ENCODE data around the gene RNF114. TPM values are rescaled to one million over a fixed set of nuclear protein-coding genes. Genes with fewer than 3 reads are reported as not detected.

RNF114 gene
- total RNA-seq, 1 experiment from 2014 or later: 90.0 TPM

DNA sequence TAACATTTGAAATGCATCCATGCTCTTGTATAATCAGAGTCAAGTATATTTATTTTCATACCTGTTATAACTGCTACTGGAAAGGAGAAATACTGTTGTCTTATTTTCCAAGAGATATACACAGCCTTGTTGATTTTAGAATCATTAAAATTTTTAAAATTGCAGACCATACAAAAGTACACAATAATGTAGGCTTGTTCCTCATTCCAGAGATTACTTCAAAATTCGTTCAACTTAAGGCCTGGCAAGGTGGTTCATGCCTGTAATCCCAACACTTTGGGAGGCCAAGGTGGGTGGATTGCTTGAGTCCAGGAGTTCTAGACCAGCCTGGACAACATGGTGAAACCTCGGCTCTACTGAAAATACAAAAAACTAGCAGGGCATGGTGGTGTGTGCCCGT lies 6.1 kb downstream of the RNF114 start:
- Histone ChIP-seq H3K36me3 (ENCODE audit: insufficient read depth, low read length, poor library complexity, severe bottlenecking) (peaks cover 62% of the 10 kb centered on the region), H3K4me1 (ENCODE audit: insufficient read depth, low read length, poor library complexity, severe bottlenecking) (peaks cover 14% of the 10 kb centered on the region), H3K27ac (ENCODE audit: low read depth, low read length, poor library complexity, severe bottlenecking) (no peak overlapping the region), H3K9me3 (ENCODE audit: low read depth, low read length, poor library complexity, severe bottlenecking) (no peaks in the 10 kb centered on the region), H3K4me3 (ENCODE audit: low read depth, low read length, poor library complexity, severe bottlenecking) (no peak overlapping the region), H3K27me3 (replicated peaks; ENCODE audit: insufficient read depth, low read depth, low read length, poor library complexity) (no peaks in the 10 kb centered on the region)
- no TSS peak for BruUV-seq (replicated peaks)
- intact Hi-C loops (cut with micrococcal nuclease; ENCODE audit: unreplicated experiment): no loop called here
- TF ChIP-seq EZH2 (IDR thresholded peaks at IDR 0.05; ENCODE audit: borderline replicate concordance, low read depth, low read length, poor library complexity, severe bottlenecking): no peak
- no peak for TF ChIP-seq CTCF (conservative IDR thresholded peaks at IDR 0.05; ENCODE audit: low read depth, low read length)
- CTCF ChIA-PET: no interaction called here
- POLR2A ChIA-PET (ENCODE audit: low non-redundant PET): no interaction called here
- no peak for DNase-seq (ENCODE audit: low spot score)

DNA sequence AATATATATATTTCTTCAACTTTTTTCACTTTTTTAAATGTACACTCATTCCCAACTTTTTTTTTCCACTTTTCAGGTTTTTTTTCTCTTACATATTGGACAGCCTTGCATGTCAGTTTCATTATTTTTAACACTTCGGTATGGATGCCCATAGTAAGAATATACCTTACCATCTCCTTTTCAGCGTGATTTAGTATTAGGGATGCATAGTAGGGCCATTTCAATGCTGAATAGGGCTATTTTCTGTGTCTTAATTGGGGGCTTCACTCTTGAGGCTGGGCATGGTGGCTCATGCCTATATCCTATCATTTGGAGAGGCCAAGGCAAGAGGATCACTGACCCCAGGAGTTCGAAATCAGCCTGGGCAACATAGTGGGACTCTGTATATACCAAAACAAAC lies 6.7 kb downstream of the RNF114 start:
- no peak overlapping the region for H3K27ac ChIP-seq (ENCODE audit: low read depth, low read length, poor library complexity, severe bottlenecking)
- H3K9me3 ChIP-seq (ENCODE audit: low read depth, low read length, poor library complexity, severe bottlenecking): no peaks in the 10 kb centered on the region
- no peaks in the 10 kb centered on the region for H3K27me3 ChIP-seq (replicated peaks; ENCODE audit: insufficient read depth, low read depth, low read length, poor library complexity)
- ChIA-PET CTCF (no interaction called here), POLR2A (ENCODE audit: low non-redundant PET) (interaction anchor here (0.5 kb wide), 1 partner anchor 252 kb away, joined by 3 read pairs; no protein-coding TSS in a partner anchor)
- peaks cover 64% of the 10 kb centered on the region for H3K36me3 ChIP-seq (ENCODE audit: insufficient read depth, low read length, poor library complexity, severe bottlenecking)
- no peak for TF ChIP-seq CTCF (conservative IDR thresholded peaks at IDR 0.05; ENCODE audit: low read depth, low read length)
- no peak for TF ChIP-seq EZH2 (IDR thresholded peaks at IDR 0.05; ENCODE audit: borderline replicate concordance, low read depth, low read length, poor library complexity, severe bottlenecking)
- H3K4me3 ChIP-seq (ENCODE audit: low read depth, low read length, poor library complexity, severe bottlenecking): no peak overlapping the region
- no peak for DNase-seq (ENCODE audit: low spot score)
- H3K4me1 ChIP-seq (ENCODE audit: insufficient read depth, low read length, poor library complexity, severe bottlenecking): peaks cover 8% of the 10 kb centered on the region
- no TSS peak for BruUV-seq (replicated peaks)
- intact Hi-C loops (cut with micrococcal nuclease; ENCODE audit: unreplicated experiment): no loop called here

DNA sequence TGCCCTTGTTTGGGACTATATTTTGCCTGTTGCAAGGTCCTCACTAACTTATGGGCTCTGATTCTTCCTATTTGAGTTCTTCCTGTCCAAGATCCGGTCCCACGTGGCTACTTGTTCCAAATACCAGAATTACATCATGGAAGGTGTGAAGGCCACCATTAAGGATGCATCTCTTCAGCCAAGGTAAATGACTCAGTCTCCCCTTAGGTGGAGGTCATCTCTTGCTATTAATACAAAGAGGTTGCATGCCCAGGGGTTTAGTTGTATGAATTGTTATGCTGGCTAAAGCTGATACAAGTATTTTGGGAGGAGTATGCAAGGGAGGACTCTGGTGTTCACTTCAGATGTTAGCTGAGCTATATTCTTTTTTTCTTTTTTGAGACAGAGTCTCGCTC lies 9.1 kb downstream of the RNF114 start:
- intact Hi-C loops (cut with micrococcal nuclease; ENCODE audit: unreplicated experiment): no loop called here
- Histone ChIP-seq H3K27me3 (replicated peaks; ENCODE audit: insufficient read depth, low read depth, low read length, poor library complexity) (no peaks in the 10 kb centered on the region), H3K36me3 (ENCODE audit: insufficient read depth, low read length, poor library complexity, severe bottlenecking) (peaks cover 65% of the 10 kb centered on the region), H3K9me3 (ENCODE audit: low read depth, low read length, poor library complexity, severe bottlenecking) (no peaks in the 10 kb centered on the region), H3K4me3 (ENCODE audit: low read depth, low read length, poor library complexity, severe bottlenecking) (no peak overlapping the region), H3K27ac (ENCODE audit: low read depth, low read length, poor library complexity, severe bottlenecking) (no peak overlapping the region), H3K4me1 (ENCODE audit: insufficient read depth, low read length, poor library complexity, severe bottlenecking) (no peaks in the 10 kb centered on the region)
- BruUV-seq (replicated peaks): no TSS peak
- POLR2A ChIA-PET (ENCODE audit: low non-redundant PET): no interaction called here
- no peak for DNase-seq (ENCODE audit: low spot score)
- CTCF ChIA-PET: no interaction called here
- TF ChIP-seq CTCF (conservative IDR thresholded peaks at IDR 0.05; ENCODE audit: low read depth, low read length) (no peak), EZH2 (IDR thresholded peaks at IDR 0.05; ENCODE audit: borderline replicate concordance, low read depth, low read length, poor library complexity, severe bottlenecking) (no peak)
